K562 (cell line): Measurements from ENCODE around the gene SACM1L. TPM values are rescaled to one million over a fixed set of nuclear protein-coding genes. Genes with fewer than 3 reads are reported as not detected.

Experiments used
- CHAMP1 ChIP-seq: fragments of 450-650 bp; IDR thresholded peaks from 2 replicates; pipeline ENCODE4 v1.6.1; 2016; ENCODE audit warnings: mild to moderate bottlenecking
- DPF2 ChIP-seq: fragments of 450-650 bp; IDR thresholded peaks from 2 replicates; pipeline ENCODE4 v1.6.1; 2016
- E2F1 ChIP-seq: sonication (generic); formaldehyde crosslinking; IDR thresholded peaks from 2 replicates; pipeline ENCODE4 v1.8.1; 2023; ENCODE audit warnings: mild to moderate bottlenecking, missing genetic modification reagents, moderate library complexity
- HDAC3 ChIP-seq: fragments of 450-650 bp; IDR thresholded peaks from 2 replicates; pipeline ENCODE4 v1.6.1; 2018; ENCODE audit warnings: borderline replicate concordance, mild to moderate bottlenecking, moderate library complexity; ENCODE audit not compliant: partially characterized antibody
- ID3 ChIP-seq, 2 experiments: fragments of 250-450 bp in 1 of 2; fragments of 450-650 bp in 1 of 2; sonication (Bioruptor Pico) in 1 of 2; IDR thresholded peaks; 2 replicates each; pipeline versions ENCODE4 v1.6.1 to v1.8.0; 2016 to 2021; ENCODE audit warnings: mild to moderate bottlenecking in 2 of 2, moderate library complexity in 2 of 2, missing compliant biosample characterization in 1 of 2, missing genetic modification characterization in 1 of 2
- POLR2G ChIP-seq: fragments of 200-400 bp; formaldehyde crosslinking; IDR thresholded peaks from 2 replicates; pipeline ENCODE4 v1.6.1; 2017; ENCODE audit warnings: low read depth, mild to moderate bottlenecking, antibody characterized with exemption, low read length, moderate library complexity
- RB1 ChIP-seq: fragments of 450-650 bp; IDR thresholded peaks from 2 replicates; pipeline ENCODE4 v1.6.1; 2017; ENCODE audit warnings: low read depth, mild to moderate bottlenecking
- SMAD1 ChIP-seq: fragments of 150-350 bp; IDR thresholded peaks from 2 replicates; pipeline ENCODE4 v1.6.1; 2014; ENCODE audit warnings: low read length, low read depth; ENCODE audit not compliant: partially characterized antibody
- TAF1 ChIP-seq: IDR thresholded peaks from 2 replicates; pipeline ENCODE4 v1.6.1; 2011; ENCODE audit warnings: mild to moderate bottlenecking, low read length, moderate library complexity; ENCODE audit not compliant: insufficient read depth, control insufficient read depth, severe bottlenecking; ENCODE audit errors: extremely low read depth
- TEAD1 ChIP-seq, 2 experiments: fragments of 450-650 bp in 1 of 2; sonication (generic) in 1 of 2; formaldehyde crosslinking; IDR thresholded peaks; 2 replicates each; pipeline versions ENCODE4 v1.4.0 to v1.8.0; 2020 to 2022; ENCODE audit warnings: mild to moderate bottlenecking in 2 of 2, missing genetic modification reagents in 1 of 2
- THRB ChIP-seq: fragments of 450-650 bp; formaldehyde crosslinking; conservative IDR thresholded peaks from 2 replicates; pipeline ENCODE4 v1.4.0; 2022; ENCODE audit warnings: mild to moderate bottlenecking, missing genetic modification characterization
- ZFP91 ChIP-seq: sonication (generic); formaldehyde crosslinking; IDR thresholded peaks from 2 replicates; pipeline ENCODE4 v1.8.0; 2022; ENCODE audit warnings: mild to moderate bottlenecking, missing genetic modification reagents
- ZNF134 ChIP-seq: fragments of 250-450 bp; sonication (Bioruptor Pico); conservative IDR thresholded peaks from 2 replicates; pipeline ENCODE4 v1.4.0; 2020
- ZNF277 ChIP-seq: fragments of 250-450 bp; sonication (Bioruptor Pico); IDR thresholded peaks from 2 replicates; pipeline ENCODE4 v1.8.0; 2022; ENCODE audit warnings: inconsistent platforms, mild to moderate bottlenecking, moderate library complexity, borderline replicate concordance
- ZNF41 ChIP-seq: fragments of 250-450 bp; sonication (Bioruptor Pico); conservative IDR thresholded peaks from 2 replicates; pipeline ENCODE4 v1.4.0; 2020; ENCODE audit warnings: mild to moderate bottlenecking
- ZNF444 ChIP-seq: fragments of 250-450 bp; sonication (Bioruptor Pico); IDR thresholded peaks from 2 replicates; pipeline ENCODE4 v1.4.0; 2020; ENCODE audit warnings: mild to moderate bottlenecking, moderate library complexity
- ZSCAN29 ChIP-seq: fragments of 450-650 bp; IDR thresholded peaks from 2 replicates; pipeline ENCODE4 v1.6.1; 2017
- polyA plus RNA-seq, 8 experiments: library from polyadenylated mRNA; depleted of rRNA in 4 of 8; stranded (reverse) in 5 of 8; unstranded in 3 of 8; fragments of >200 nt; fragmentation: Nextera tagmentation in 2 of 8; fragmentation: Illumina TruSeq in 1 of 8; extraction: Ambion mirVana in 2 of 8; extraction: Trizol in 1 of 8; gene quantifications; 2 replicates each; pipeline versions ENCODE4 v1.2.1 to v1.2.3, GENCODE V29; 2011 to 2014; ENCODE audit warnings: inconsistent platforms in 1 of 8, missing spikeins in 1 of 8
- total RNA-seq, 7 experiments: library from RNA; depleted of rRNA in 6 of 7; stranded (reverse); fragments of >200 nt in 6 of 7; fragmentation: Illumina TruSeq in 2 of 7; extraction: Trizol in 2 of 7; gene quantifications; 2 replicates each; pipeline versions ENCODE4 v1.2.1 to v1.2.3, GENCODE V29; 2011 to 2021; ENCODE audit warnings: low replicate concordance in 1 of 7

Gene SACM1L
- total and polyA plus RNA-seq, 9 of the 15 experiments (the other 6 are each of a cell fraction or from before 2014, with no cell fraction given): 25.7 to 67.2 (median 40.3) TPM

GRCh38 chr3:45688882-45689786 lies at the start of gene SACM1L (continued):
- TF ChIP-seq ID3 (CRISPR knock-in tag; IDR thresholded peaks at IDR 0.05): no peak
- TF ChIP-seq ID3 (tag; IDR thresholded peaks at IDR 0.05): peak; percentile 80
- TF ChIP-seq ZNF41 (CRISPR knock-in tag): no peak
- TF ChIP-seq E2F1 (CRISPR knock-in tag): peak; percentile 80; the same call in 1 of the 2 replicates
- 0 out of 2 replicates have a peak, but pooled peaks have one; percentile 4 for TF ChIP-seq ZSCAN29
- 0 out of 2 replicates have a peak, but pooled peaks have one; percentile 25 for TF ChIP-seq DPF2
- peak; percentile 72; the same call in 1 of the 2 replicates for TF ChIP-seq ZFP91 (CRISPR knock-in tag)
- TF ChIP-seq HDAC3: peak; percentile 6
- no peak for TF ChIP-seq ZNF134 (CRISPR knock-in tag)
- peak; percentile 89 for TF ChIP-seq RB1
- peak; percentile 78 for TF ChIP-seq CHAMP1
- TF ChIP-seq POLR2G: peak; percentile 95
- peak; percentile 73 for TF ChIP-seq THRB
- TF ChIP-seq TAF1: peak; percentile 90
- TF ChIP-seq TEAD1 (CRISPR knock-in tag; IDR thresholded peaks at IDR 0.05): no peak; a peak in 3 of 4 replicates
- no peak for TF ChIP-seq ZNF444 (CRISPR knock-in tag)
- TF ChIP-seq SMAD1: peak; percentile 23
- TF ChIP-seq ZNF277 (CRISPR knock-in tag): no peak
